GM12872 (cell line): ENCODE measurements around the gene ZCCHC7.

ENCODE experiments used
- CTCF ChIP-seq: IDR thresholded peaks from 3 replicates; pipeline ENCODE4 v1.5.1; 2011; ENCODE audit warnings: low read depth, mild to moderate bottlenecking, low read length, moderate library complexity; ENCODE audit not compliant: insufficient read depth

ZCCHC7 gene

DNA sequence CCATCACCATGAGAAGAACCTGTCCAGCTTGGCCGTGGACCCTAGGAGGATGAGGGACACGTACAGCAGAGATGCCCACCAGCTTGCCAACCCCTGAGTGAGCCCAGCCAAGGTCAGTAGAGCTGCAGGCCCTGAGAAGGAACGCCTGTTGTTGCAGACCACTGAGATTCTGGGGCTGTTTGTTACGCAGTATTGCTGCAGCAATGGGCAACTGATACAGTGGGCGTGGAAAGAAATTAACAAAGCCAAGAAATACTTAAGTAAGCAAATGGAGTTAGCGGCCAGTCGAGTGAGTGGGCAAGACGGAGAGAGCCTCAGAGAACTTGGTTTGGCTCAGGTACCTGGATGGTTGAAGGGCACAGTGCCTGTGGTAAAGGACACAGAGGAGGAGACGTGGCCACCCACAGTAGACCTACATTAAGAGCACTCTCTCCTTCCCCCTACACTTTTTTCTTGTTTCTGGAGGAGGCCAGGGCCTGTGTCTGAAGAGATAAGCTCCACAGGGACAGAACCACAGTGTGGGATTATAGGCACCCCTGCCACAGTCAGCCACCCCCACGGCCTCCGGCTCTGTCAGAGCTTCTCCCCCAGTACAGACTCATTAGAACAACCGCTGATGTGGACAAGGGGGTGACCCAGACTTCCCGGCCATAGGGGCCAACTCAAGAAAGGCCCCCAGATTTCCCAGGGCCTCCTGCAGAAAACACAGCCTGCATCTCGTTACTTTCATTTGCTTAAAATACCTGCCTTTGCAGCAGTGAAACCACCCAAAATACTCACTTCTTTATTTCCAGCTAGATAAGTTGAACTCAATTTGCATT lies 262.0 kb downstream of the ZCCHC7 start:
- no peak for TF ChIP-seq CTCF

- no peak for TF ChIP-seq CTCF
Measured at GRCh38 chr9:37382982-37383357, 262.6 kb downstream of the ZCCHC7 start.

- TF ChIP-seq CTCF: no peak
Measured at GRCh38 chr9:37383393-37383792, 263.0 kb downstream of the ZCCHC7 start.

GRCh38 chr9:37383876-37384746 lies 263.7 kb downstream of the ZCCHC7 start:
- TF ChIP-seq CTCF: no peak

DNA sequence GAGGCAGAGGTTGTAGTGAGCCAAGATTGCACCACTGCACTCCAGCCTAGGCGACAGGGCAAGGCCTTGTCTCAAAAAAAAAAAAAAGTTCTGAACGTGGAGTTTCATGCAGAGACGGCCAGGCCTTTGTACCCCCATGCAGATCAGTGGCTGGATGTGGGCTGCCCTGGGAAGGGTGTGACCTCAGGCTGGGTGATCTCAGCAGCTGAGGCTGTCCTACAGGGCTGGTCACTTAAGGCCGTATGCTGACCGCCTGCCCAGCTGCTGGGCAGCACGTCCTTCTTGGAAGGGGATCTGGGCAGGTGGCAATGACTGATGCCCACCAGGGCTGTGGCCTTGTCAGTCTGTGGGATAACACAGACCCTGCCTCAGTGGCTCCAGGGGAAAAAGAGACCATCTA lies 264.9 kb downstream of the ZCCHC7 start:
- TF ChIP-seq CTCF: no peak

DNA sequence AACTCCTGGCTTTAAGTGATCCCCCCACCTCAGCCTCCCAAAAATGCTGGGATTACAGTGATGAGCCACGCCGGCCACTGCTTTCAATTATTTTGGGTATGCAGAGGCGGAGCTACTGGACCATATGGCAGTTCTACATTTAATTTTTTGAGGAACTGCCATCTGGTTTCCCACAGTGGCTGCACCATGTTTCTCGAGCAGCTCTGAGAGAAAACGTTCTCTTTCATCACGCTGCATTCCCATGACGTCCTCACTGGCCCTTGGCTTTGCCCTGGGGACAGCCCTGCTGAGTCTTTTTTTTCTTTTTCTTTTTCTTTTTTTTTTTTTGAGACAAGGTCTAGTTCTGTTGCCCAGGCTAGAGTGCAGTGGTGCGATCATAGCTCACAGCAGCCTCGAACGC lies 266.6 kb downstream of the ZCCHC7 start:
- TF ChIP-seq CTCF: no peak

DNA sequence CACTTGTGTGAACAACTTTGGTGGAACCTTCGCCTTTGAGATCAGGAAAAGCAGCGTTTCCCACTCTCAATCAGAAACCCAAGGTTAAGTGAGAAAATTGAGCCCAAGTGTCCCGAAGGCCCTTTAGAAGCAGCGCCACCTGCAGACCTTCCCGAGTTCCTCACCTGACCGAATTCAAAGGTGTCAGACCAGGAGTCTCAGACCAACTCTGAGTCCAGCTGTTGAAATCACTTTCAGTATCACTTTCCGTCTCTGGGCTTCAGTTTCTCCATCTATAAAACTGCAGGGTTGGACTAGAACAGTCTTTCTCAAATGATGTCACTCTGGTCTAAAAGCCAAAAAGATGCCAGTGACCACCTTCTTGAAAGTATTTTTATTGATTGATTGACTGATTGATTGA lies 270.4 kb downstream of the ZCCHC7 start:
- TF ChIP-seq CTCF: peak; percentile 80
